OCI-LY3 (cell line): Measurements from ENCODE around the gene AQP5.

ENCODE experiments used
- H2AFZ ChIP-seq: fragments of 200-600, 300-600 bp; shearing (Covaris generic); 2 replicates; pipeline ENCODE4 v1.6.0; 2014; ENCODE audit warnings: antibody characterized with exemption, low read depth, low read length
- H3K27ac ChIP-seq: fragments of 200-600, 300-600 bp; sonication (generic); 2 replicates; pipeline ENCODE4 v1.5.1; 2014; ENCODE audit warnings: mild to moderate bottlenecking, low read length, moderate library complexity, mixed read lengths
- H3K27me3 ChIP-seq: fragments of 200-600, 300-600 bp; sonication (generic); 2 replicates; pipeline ENCODE4 v1.6.1; 2014; ENCODE audit warnings: low read depth, low read length, mixed read lengths
- H3K36me3 ChIP-seq: fragments of 200-600, 300-600 bp; sonication (generic); replicated peaks from 2 replicates; pipeline ENCODE3; 2014; ENCODE audit warnings: low read depth, low read length, mixed read lengths
- H3K4me1 ChIP-seq: fragments of 300-600, 200-600 bp; sonication (generic); 2 replicates; pipeline ENCODE4 v1.6.1; 2014; ENCODE audit warnings: low read length, mixed read lengths
- H3K4me2 ChIP-seq: fragments of 200-600, 300-600 bp; sonication (generic); 2 replicates; pipeline ENCODE4 v1.6.1; 2014; ENCODE audit warnings: low read length, mixed read lengths
- H3K4me3 ChIP-seq: fragments of 300-600, 200-600 bp; sonication (generic); 2 replicates; pipeline ENCODE4 v1.5.1; 2014; ENCODE audit warnings: antibody characterized with exemption, mild to moderate bottlenecking, low read length, moderate library complexity
- H3K79me2 ChIP-seq: fragments of 300-600, 200-600 bp; shearing (Covaris generic); 2 replicates; pipeline ENCODE4 v1.6.1; 2014; ENCODE audit warnings: mild to moderate bottlenecking, low read length, mixed read lengths
- H3K9ac ChIP-seq: fragments of 300-600, 200-600 bp; shearing (Covaris generic); 2 replicates; pipeline ENCODE4 v1.6.0; 2014; ENCODE audit warnings: mild to moderate bottlenecking, low read length, moderate library complexity
- H3K9me3 ChIP-seq: fragments of 200-600, 300-600 bp; shearing (Covaris generic); 2 replicates; pipeline ENCODE4 v1.6.1; 2014; ENCODE audit warnings: low read length, mixed read lengths; ENCODE audit not compliant: insufficient read depth
- H4K20me1 ChIP-seq: fragments of 200-600, 300-600 bp; sonication (generic); 2 replicates; pipeline ENCODE4 v1.6.1; 2016; ENCODE audit warnings: low read length, mixed read lengths; ENCODE audit not compliant: insufficient read depth
- EZH2phosphoT487 ChIP-seq: fragments of 200-600 bp; shearing (Covaris generic); IDR thresholded peaks from 2 replicates; pipeline ENCODE4 v1.6.1; 2018; ENCODE audit warnings: antibody characterized with exemption, mixed run types, low read depth
- TF ChIP-seq, protein P1 (sequence below): fragments of 200-600, 300-600 bp; sonication (generic); IDR thresholded peaks from 2 replicates; pipeline ENCODE4 v1.5.1; 2014; ENCODE audit warnings: antibody characterized with exemption, low read length, low read depth

AQP5 gene

GRCh38 chr12:50003595-50003994 lies 41.9 kb downstream of the AQP5 start:
- TF ChIP-seq, protein P1, sequence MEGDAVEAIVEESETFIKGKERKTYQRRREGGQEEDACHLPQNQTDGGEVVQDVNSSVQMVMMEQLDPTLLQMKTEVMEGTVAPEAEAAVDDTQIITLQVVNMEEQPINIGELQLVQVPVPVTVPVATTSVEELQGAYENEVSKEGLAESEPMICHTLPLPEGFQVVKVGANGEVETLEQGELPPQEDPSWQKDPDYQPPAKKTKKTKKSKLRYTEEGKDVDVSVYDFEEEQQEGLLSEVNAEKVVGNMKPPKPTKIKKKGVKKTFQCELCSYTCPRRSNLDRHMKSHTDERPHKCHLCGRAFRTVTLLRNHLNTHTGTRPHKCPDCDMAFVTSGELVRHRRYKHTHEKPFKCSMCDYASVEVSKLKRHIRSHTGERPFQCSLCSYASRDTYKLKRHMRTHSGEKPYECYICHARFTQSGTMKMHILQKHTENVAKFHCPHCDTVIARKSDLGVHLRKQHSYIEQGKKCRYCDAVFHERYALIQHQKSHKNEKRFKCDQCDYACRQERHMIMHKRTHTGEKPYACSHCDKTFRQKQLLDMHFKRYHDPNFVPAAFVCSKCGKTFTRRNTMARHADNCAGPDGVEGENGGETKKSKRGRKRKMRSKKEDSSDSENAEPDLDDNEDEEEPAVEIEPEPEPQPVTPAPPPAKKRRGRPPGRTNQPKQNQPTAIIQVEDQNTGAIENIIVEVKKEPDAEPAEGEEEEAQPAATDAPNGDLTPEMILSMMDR: no peak
- no peak for TF ChIP-seq EZH2phosphoT487
- H3K4me1 ChIP-seq: peaks cover 21% of the 10 kb centered on the region
- no peaks in the 10 kb centered on the region for H3K9me3 ChIP-seq
- no peak overlapping the region for H3K4me3 ChIP-seq
- peaks cover 21% of the 10 kb centered on the region for H4K20me1 ChIP-seq
- H3K79me2 ChIP-seq: peaks cover 26% of the 10 kb centered on the region
- H3K9ac ChIP-seq: no peak overlapping the region
- peaks cover 61% of the 10 kb centered on the region for H3K36me3 ChIP-seq
- H2AFZ ChIP-seq: no peak overlapping the region
- H3K4me2 ChIP-seq: no peak overlapping the region
- no peaks in the 10 kb centered on the region for H3K27me3 ChIP-seq
- no peak overlapping the region for H3K27ac ChIP-seq

DNA sequence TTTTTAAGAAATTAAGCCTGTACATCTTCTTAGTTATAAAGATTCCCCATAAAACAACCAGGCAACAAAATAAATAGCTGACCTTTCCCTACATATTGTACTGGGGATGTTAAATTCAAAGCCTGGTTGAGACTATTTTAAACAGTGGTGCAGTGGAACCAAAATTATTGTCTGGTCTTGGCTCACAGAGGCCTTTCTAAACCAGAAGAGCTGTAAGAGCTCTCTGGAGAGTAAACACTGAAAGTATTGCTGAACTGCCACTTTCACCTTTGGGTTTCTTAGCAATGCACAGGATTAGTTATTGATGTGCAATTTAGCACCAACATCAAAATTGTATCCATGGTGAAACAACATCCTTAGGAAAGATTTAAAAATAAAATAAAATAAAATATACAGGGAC lies 43.0 kb downstream of the AQP5 start:
- Histone ChIP-seq H2AFZ (no peak overlapping the region), H3K9me3 (no peaks in the 10 kb centered on the region), H3K4me1 (peaks cover 21% of the 10 kb centered on the region), H3K9ac (no peak overlapping the region), H4K20me1 (peaks cover 21% of the 10 kb centered on the region), H3K27ac (no peak overlapping the region), H3K27me3 (no peaks in the 10 kb centered on the region), H3K36me3 (peaks cover 56% of the 10 kb centered on the region), H3K4me3 (no peak overlapping the region), H3K4me2 (no peak overlapping the region), H3K79me2 (peaks cover 36% of the 10 kb centered on the region)
- TF ChIP-seq, protein P1: no peak

DNA sequence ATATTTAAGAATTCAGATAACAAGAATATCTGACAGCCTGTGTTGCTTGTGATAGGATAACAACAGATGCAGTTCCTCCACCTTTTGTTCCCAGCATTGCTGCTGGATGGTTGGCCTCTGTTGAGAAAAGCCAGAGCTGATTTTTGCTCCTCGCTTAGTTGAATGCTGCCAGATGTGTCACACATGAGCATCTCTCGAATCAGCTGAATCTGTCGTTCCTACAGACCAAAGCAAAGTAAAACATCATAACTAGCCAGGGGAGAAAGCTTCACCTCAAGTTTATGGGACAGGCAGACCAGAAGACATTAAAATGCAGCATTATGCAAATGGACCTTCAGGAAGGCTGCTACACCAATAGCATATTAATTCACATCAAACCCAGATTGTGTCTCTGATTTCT lies 43.5 kb downstream of the AQP5 start:
- Histone ChIP-seq H3K4me2 (no peak overlapping the region), H3K9ac (no peak overlapping the region), H3K9me3 (no peaks in the 10 kb centered on the region), H3K27me3 (no peaks in the 10 kb centered on the region), H3K4me1 (peaks cover 21% of the 10 kb centered on the region), H2AFZ (no peak overlapping the region), H3K27ac (no peak overlapping the region), H3K36me3 (peaks cover 58% of the 10 kb centered on the region), H3K4me3 (no peak overlapping the region), H4K20me1 (peaks cover 21% of the 10 kb centered on the region), H3K79me2 (peaks cover 40% of the 10 kb centered on the region)
- TF ChIP-seq, protein P1: no peak
- TF ChIP-seq EZH2phosphoT487: no peak

DNA sequence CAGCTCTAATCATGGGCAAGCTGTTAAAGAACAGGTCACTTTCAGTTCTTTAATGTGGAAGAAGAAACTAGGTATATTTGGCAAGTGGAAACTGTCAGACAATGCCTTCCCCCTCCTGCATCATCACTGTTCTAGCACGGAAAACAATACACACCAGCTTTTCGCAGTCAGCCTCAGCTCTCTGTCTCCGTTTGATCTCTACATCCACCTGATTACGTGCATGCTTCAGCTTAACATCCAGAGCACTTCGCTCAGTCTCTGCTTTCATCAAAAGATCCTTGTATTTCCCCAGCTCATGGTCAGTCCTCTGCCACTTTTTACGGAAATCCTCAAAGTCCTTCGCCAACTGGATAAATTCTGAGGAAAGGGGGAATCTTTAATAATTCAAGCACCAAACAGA lies 44.6 kb downstream of the AQP5 start:
- Histone ChIP-seq H3K4me2 (0 out of 2 replicates have a peak overlapping the region, but pooled peaks have one; percentile 12), H3K79me2 (peaks cover 43% of the 10 kb centered on the region), H3K9ac (no peak overlapping the region), H3K27ac (0 out of 2 replicates have a peak overlapping the region, but pooled peaks have one; percentile 7), H3K36me3 (peaks cover 49% of the 10 kb centered on the region), H4K20me1 (peaks cover 21% of the 10 kb centered on the region), H3K9me3 (no peaks in the 10 kb centered on the region), H2AFZ (no peak overlapping the region), H3K4me1 (peaks cover 21% of the 10 kb centered on the region), H3K27me3 (no peaks in the 10 kb centered on the region), H3K4me3 (no peak overlapping the region)
- no peak for TF ChIP-seq EZH2phosphoT487
- TF ChIP-seq, protein P1: no peak
